ENCODE data around the gene ERCC8.
"Not testable (repeated sequence)": the region's sequence is repeated elsewhere in the genome, so short reads cannot be mapped to it uniquely, and the experiment has no call there.

The ERCC8 gene

DNA sequence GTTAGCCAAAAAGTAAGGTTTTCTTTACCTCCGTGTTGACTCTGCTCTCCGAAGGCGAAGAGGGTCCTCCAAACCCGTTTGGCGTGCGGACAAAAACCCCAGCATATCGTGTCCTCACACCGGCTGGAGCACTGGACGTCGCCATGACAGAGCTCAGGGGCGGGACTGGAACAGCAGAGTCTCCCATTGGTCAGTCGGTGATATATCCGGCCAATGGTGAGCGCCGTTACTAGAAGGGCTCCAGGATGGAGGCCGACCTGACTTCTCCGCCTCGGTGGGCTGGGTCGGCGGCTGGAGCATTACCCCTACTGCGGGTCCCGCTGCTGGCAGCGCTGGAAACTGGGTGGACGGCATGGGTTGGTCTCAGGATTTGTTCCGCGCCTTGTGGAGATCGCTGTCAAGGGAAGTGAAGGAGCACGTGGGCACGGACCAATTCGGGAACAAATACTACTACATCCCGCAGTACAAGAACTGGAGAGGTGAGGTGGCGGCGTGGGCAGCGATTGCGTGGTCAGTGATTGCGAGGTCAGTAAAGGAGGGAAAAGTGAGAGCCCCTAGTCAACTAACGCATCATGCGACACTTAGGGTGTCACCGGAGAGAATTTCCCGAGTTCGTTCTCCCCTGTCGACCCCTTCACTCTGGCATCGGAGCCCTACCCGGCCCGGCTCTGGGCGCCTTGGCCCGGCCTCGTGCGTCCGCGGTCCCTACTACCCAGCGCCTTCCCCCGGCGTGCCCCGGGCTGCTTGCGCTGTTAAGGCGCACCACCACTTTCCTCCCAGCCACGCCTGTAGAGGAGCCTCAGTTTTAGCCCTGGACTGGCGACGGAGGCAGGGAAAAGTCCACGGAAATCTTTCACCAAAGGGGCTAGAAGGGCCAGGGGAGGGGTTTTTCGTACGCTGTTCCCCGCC lies at the start of gene ERCC8, which contains the start of gene NDUFAF2:
Gene ERCC8, minus strand, starts transcription at position 167 of the 909 bp plus-strand sequence. Its CDS starts 62 bp downstream, at position 105.
Gene NDUFAF2, plus strand, starts transcription at position 302 of the 909 bp plus-strand sequence. Its CDS starts 51 bp downstream, at position 353.
- Mint-ChIP-seq H3K9me3 (no peaks in the 10 kb centered on the region), H3K27me3 (no peaks in the 10 kb centered on the region), H3K4me3 (no peak within 1 kb of the TSS), H3K27ac (no peak within 1 kb of the TSS), H3K4me1 (peaks cover 25% of the 10 kb centered on the region)
- ATAC-seq (peak; percentile 98), DNase-seq (peak; percentile 85 to 89)

DNA sequence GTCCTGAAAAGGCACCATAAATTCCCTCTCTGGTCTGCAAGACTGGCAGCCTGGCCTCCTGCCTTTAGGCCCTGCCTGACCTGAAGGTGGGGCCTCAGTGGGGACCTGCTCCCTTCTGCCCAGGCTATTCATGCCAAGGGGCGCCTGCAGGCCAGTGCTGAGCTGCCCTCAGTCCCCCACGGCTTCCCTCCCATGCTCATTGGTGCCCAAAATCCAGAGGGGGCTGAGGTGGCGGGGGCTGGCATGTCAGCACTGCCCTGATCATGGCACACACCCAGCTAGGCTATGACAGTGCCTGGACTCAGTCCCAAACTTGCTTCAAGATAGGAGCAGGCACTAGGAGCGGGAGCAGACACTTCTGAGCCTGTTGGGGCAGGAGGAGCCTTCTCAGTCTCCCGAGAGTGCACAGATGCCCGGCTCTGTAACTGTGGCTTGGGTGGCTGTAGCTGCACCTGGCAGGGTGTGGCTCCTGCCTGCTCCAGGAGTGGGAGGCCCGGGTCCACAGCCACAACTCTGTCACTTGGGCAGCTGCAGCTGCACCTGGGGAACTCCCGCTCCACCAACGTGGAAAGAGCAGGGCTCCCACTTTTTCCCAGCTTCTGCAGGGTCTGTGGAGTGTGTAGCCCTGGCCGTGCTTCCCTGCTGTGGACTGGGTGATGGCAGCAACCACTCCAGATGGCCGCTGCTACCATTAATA lies 49.2 kb upstream of the ERCC8 start:
- no peaks in the 10 kb centered on the region for H3K27me3 Mint-ChIP-seq
- no peak overlapping the region for H3K4me3 Mint-ChIP-seq
- H3K9me3 Mint-ChIP-seq = peaks cover 16 to 35% of the 10 kb centered on the region in 2 donors
- ATAC-seq (no peak), DNase-seq (no peak)
- no peak overlapping the region for H3K27ac Mint-ChIP-seq
- peaks cover 20% of the 10 kb centered on the region for H3K4me1 Mint-ChIP-seq

GRCh38 chr5:60993425-60993824 lies 48.6 kb upstream of the ERCC8 start:
- H3K27ac Mint-ChIP-seq = no peak overlapping the region
- H3K27me3 Mint-ChIP-seq = no peaks in the 10 kb centered on the region
- H3K4me1 Mint-ChIP-seq = peaks cover 20% of the 10 kb centered on the region
- no peak for DNase-seq
- H3K4me3 Mint-ChIP-seq = no peak overlapping the region
- peaks cover 16 to 35% of the 10 kb centered on the region in 2 donors for H3K9me3 Mint-ChIP-seq
- no peak for ATAC-seq

GRCh38 chr5:60992871-60993270 lies 48.0 kb upstream of the ERCC8 start:
- no peak for ATAC-seq
- peaks cover 16 to 35% of the 10 kb centered on the region in 2 donors for H3K9me3 Mint-ChIP-seq
- H3K4me1 Mint-ChIP-seq = peaks cover 20% of the 10 kb centered on the region

GRCh38 chr5:60989790-60990189 lies 44.9 kb upstream of the ERCC8 start:
- no peak overlapping the region for H3K4me3 Mint-ChIP-seq
- H3K27ac Mint-ChIP-seq = no peak overlapping the region
- H3K9me3 Mint-ChIP-seq = peaks cover 40 to 59% of the 10 kb centered on the region in 2 donors

More at GRCh38 chr5:60992871-60993270, 48.0 kb upstream of the ERCC8 start:
- Mint-ChIP-seq H3K27ac (no peak overlapping the region), H3K4me3 (no peak overlapping the region), H3K27me3 (no peaks in the 10 kb centered on the region)
- DNase-seq = no peak

GRCh38 chr5:60982127-60982526 lies 37.3 kb upstream of the ERCC8 start:
- not testable (repeated sequence) for ATAC-seq, DNase-seq, H3K27ac Mint-ChIP-seq, H3K4me3 Mint-ChIP-seq, H3K27me3 Mint-ChIP-seq, H3K4me1 Mint-ChIP-seq
- peaks cover 44 to 68% of the 10 kb centered on the region in 2 donors for H3K9me3 Mint-ChIP-seq

More at GRCh38 chr5:60989790-60990189, 44.9 kb upstream of the ERCC8 start:
- DNase-seq = no peak
- peaks cover 3% of the 10 kb centered on the region for H3K4me1 Mint-ChIP-seq
- H3K27me3 Mint-ChIP-seq = no peaks in the 10 kb centered on the region
- ATAC-seq = no peak

DNA sequence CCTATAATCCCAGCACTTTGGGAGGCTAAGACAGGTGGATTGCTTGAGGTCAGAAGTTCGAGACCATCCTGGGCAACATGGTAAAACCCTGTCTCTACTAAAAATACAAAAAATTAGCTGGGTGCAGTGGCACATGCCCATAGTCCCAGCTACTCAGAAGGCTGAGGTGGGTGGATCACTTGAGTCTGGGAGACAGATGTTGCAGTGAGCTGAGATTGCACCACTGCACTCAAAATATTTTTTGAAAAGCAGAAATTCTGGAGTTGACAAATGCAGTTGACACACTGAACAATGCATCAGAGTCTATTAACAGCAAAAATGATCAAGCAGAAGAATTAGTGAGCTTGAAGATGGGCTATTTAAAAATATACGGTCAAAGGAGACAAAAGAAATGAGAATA lies 35.6 kb upstream of the ERCC8 start:
- Mint-ChIP-seq H3K4me1 (no peaks in the 10 kb centered on the region), H3K27ac (no peak overlapping the region), H3K9me3 (peaks cover 28 to 52% of the 10 kb centered on the region in 2 donors), H3K27me3 (no peaks in the 10 kb centered on the region), H3K4me3 (no peak overlapping the region)
- ATAC-seq (no peak), DNase-seq (no peak)

GRCh38 chr5:60978968-60979367 lies 34.1 kb upstream of the ERCC8 start:
- ATAC-seq (no peak), DNase-seq (no peak)
- no peak overlapping the region for H3K4me3 Mint-ChIP-seq
- H3K9me3 Mint-ChIP-seq = peaks cover 28 to 43% of the 10 kb centered on the region in 2 donors
- H3K27me3 Mint-ChIP-seq = no peaks in the 10 kb centered on the region
- no peak overlapping the region for H3K27ac Mint-ChIP-seq
- H3K4me1 Mint-ChIP-seq = no peaks in the 10 kb centered on the region

DNA sequence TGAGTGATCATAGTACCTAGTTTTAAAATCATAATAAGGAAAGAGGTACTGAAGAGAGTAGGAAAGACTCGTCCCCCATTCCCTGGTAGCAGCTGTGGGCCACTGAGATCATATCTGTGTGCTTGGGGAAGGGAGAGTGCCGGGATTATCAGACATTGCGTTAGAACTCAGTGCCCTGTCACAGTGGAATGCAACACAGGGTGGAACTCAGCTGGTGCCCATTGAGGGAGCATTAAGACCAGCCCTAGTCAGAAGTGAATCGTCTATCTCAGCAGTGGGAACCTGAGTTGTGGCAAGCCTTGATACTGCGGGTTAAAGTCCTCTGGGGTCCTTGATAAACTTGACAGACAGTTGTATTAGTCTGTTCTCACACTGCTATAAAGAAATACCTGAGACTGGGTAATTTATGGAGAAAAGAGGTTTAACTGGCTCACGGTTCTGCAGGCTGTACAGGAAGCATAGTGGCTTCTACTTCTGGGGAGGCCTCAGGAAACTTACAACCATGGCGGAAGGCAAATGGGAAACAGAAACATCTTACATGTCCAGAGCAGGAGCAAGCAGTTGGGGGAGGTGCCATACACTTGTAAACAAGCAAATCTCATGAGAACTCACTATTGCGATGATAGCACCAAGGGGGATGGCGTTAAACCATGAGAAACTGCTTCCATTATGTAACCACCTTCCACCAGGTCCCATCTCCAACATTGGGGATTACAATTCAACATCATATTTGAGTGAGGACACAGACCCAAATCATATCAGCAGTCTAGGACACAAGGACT lies 33.3 kb upstream of the ERCC8 start:
- peaks cover 28 to 43% of the 10 kb centered on the region in 2 donors for H3K9me3 Mint-ChIP-seq
- H3K27ac Mint-ChIP-seq = no peak overlapping the region
- H3K4me1 Mint-ChIP-seq = no peaks in the 10 kb centered on the region
- no peaks in the 10 kb centered on the region for H3K27me3 Mint-ChIP-seq
- H3K4me3 Mint-ChIP-seq = no peak overlapping the region
- DNase-seq = no peak
- no peak for ATAC-seq

GRCh38 chr5:60972231-60972630 lies 27.4 kb upstream of the ERCC8 start:
- H3K4me3 Mint-ChIP-seq = no peak overlapping the region
- peaks cover 29 to 37% of the 10 kb centered on the region in 2 donors for H3K9me3 Mint-ChIP-seq
- peaks cover 10% of the 10 kb centered on the region for H3K4me1 Mint-ChIP-seq
- H3K27ac Mint-ChIP-seq = no peak overlapping the region
- ATAC-seq (peak; percentile 99), DNase-seq (peak in 1 of 2 donors; percentile 59)
- no peaks in the 10 kb centered on the region for H3K27me3 Mint-ChIP-seq

- no peak for ATAC-seq
- H3K9me3 Mint-ChIP-seq = peaks cover 0 to 9% of the 10 kb centered on the region in 2 donors
Measured at GRCh38 chr5:60961685-60962084, 16.8 kb upstream of the ERCC8 start.

GRCh38 chr5:60960591-60960990 lies 15.7 kb upstream of the ERCC8 start:
- Mint-ChIP-seq H3K27ac (no peak overlapping the region), H3K9me3 (peaks cover 0 to 3% of the 10 kb centered on the region in 2 donors), H3K4me1 (no peaks in the 10 kb centered on the region), H3K27me3 (no peaks in the 10 kb centered on the region), H3K4me3 (no peak overlapping the region)
- no peak for ATAC-seq
- no peak for DNase-seq

More at GRCh38 chr5:60961685-60962084, 16.8 kb upstream of the ERCC8 start:
- Mint-ChIP-seq H3K4me1 (no peaks in the 10 kb centered on the region), H3K27ac (no peak overlapping the region), H3K27me3 (no peaks in the 10 kb centered on the region), H3K4me3 (no peak overlapping the region)
- DNase-seq = no peak

GRCh38 chr5:60959156-60959555 lies 14.3 kb upstream of the ERCC8 start:
- Mint-ChIP-seq H3K27me3 (no peaks in the 10 kb centered on the region), H3K9me3 (peaks cover 0 to 7% of the 10 kb centered on the region in 2 donors), H3K4me3 (no peak overlapping the region), H3K27ac (no peak overlapping the region), H3K4me1 (no peaks in the 10 kb centered on the region)
- no peak for ATAC-seq
- no peak for DNase-seq

DNA sequence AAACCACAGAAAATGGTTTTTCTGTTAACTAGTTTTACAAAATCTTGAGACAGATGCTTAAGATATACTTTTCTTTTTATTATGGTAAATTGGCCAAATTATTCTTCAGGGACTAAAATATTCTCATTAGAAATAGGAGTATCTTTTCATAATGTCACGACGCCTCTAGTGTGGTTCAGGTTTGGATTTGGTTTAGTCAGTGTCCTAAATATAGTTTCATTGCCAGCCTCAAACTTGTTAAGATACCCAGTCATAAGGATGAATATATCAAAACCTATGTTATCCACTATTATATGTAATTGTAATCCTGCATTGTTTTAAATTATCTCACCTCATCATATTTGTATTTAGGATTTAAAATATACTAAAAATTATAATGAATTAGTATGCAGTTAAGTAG lies 13.8 kb upstream of the ERCC8 start:
- no peak for DNase-seq
- no peak overlapping the region for H3K4me3 Mint-ChIP-seq

GRCh38 chr5:60958088-60958487 lies 13.2 kb upstream of the ERCC8 start:
- ATAC-seq = no peak
- H3K9me3 Mint-ChIP-seq = peaks cover 0 to 7% of the 10 kb centered on the region in 2 donors

More for the DNA sequence above, 13.8 kb upstream of the ERCC8 start:
- Mint-ChIP-seq H3K27ac (no peak overlapping the region), H3K9me3 (peaks cover 0 to 7% of the 10 kb centered on the region in 2 donors), H3K27me3 (no peaks in the 10 kb centered on the region), H3K4me1 (no peaks in the 10 kb centered on the region)
- no peak for ATAC-seq

More at GRCh38 chr5:60958088-60958487, 13.2 kb upstream of the ERCC8 start:
- no peak overlapping the region for H3K27ac Mint-ChIP-seq
- H3K4me3 Mint-ChIP-seq = no peak overlapping the region
- H3K27me3 Mint-ChIP-seq = no peaks in the 10 kb centered on the region
- H3K4me1 Mint-ChIP-seq = peaks cover 4% of the 10 kb centered on the region
- DNase-seq = no peak
